ENCODE measurements around the gene ZNF91.

GRCh38 chr19:23345838-23346237 lies 49.4 kb downstream of the ZNF91 start:
- TF ChIP-seq CTCF (IDR thresholded peaks at IDR 0.05; ENCODE audit: low read depth, low read length, missing input control) (no peak), EGR1 (IDR thresholded peaks at IDR 0.05; ENCODE audit: low read depth in 2 of 2) (no peak), TAF1 (conservative IDR thresholded peaks at IDR 0.05) (no peak), YY1 (IDR thresholded peaks at IDR 0.05) (no peak), RAD21 (IDR thresholded peaks at IDR 0.05) (no peak), REST (IDR thresholded peaks at IDR 0.05) (no peak), RXRA (IDR thresholded peaks at IDR 0.05) (no peak), GABPA (IDR thresholded peaks at IDR 0.05 in 1 of 2, conservative IDR thresholded peaks at IDR 0.05 in 1 of 2) (no peak), ATF3 (IDR thresholded peaks at IDR 0.05) (no peak), ZBTB33 (IDR thresholded peaks at IDR 0.05) (no peak), JUND (IDR thresholded peaks at IDR 0.05) (no peak), MAX (IDR thresholded peaks at IDR 0.05) (no peak), HNF4A (conservative IDR thresholded peaks at IDR 0.05) (no peak)
